ENCODE results near the gene PRKAR1B. TPM values are rescaled to one million over a fixed set of nuclear protein-coding genes. Genes with fewer than 3 reads are reported as not detected.

The PRKAR1B gene
- total RNA-seq, 1 experiment from 2014 or later, result 27.2 TPM

- no peaks in the 10 kb centered on the region for H3K9me3 ChIP-seq (ENCODE audit: low read depth, low read length, poor library complexity, severe bottlenecking)
- no peak overlapping the region for H3K27ac ChIP-seq (ENCODE audit: low read depth, low read length, poor library complexity, severe bottlenecking)
- H3K36me3 ChIP-seq (ENCODE audit: insufficient read depth, low read length, poor library complexity, severe bottlenecking), result peaks cover 51% of the 10 kb centered on the region
- H3K4me3 ChIP-seq (ENCODE audit: low read depth, low read length, poor library complexity, severe bottlenecking), result no peak overlapping the region
- no TSS peak for BruUV-seq (replicated peaks)
- POLR2A ChIA-PET (ENCODE audit: low non-redundant PET), result interaction anchor here (0.5 kb wide), 1 partner anchor 61 kb away, joined by 9 read pairs; no protein-coding TSS in a partner anchor
- TF ChIP-seq EZH2 (IDR thresholded peaks at IDR 0.05; ENCODE audit: borderline replicate concordance, low read depth, low read length, poor library complexity, severe bottlenecking) (no peak), CTCF (conservative IDR thresholded peaks at IDR 0.05; ENCODE audit: low read depth, low read length) (no peak)
- CTCF ChIA-PET, result no interaction called here
- no peaks in the 10 kb centered on the region for H3K4me1 ChIP-seq (ENCODE audit: insufficient read depth, low read length, poor library complexity, severe bottlenecking)
- no peaks in the 10 kb centered on the region for H3K27me3 ChIP-seq (replicated peaks; ENCODE audit: insufficient read depth, low read depth, low read length, poor library complexity)
- intact Hi-C loops (cut with micrococcal nuclease; ENCODE audit: unreplicated experiment), result no loop called here
- DNase-seq (ENCODE audit: low spot score), result no peak
Measured at GRCh38 chr7:756928-757560, 30.0 kb upstream of the PRKAR1B start.

GRCh38 chr7:756231-756927 is 29.3 kb upstream of the PRKAR1B start:
- CTCF ChIA-PET, result no interaction called here
- no peak for DNase-seq (ENCODE audit: low spot score)
- no peak overlapping the region for H3K4me3 ChIP-seq (ENCODE audit: low read depth, low read length, poor library complexity, severe bottlenecking)

GRCh38 chr7:755413-755805 is 28.3 kb upstream of the PRKAR1B start:
- Histone ChIP-seq H3K27ac (ENCODE audit: low read depth, low read length, poor library complexity, severe bottlenecking) (no peak overlapping the region), H3K4me3 (ENCODE audit: low read depth, low read length, poor library complexity, severe bottlenecking) (no peak overlapping the region), H3K9me3 (ENCODE audit: low read depth, low read length, poor library complexity, severe bottlenecking) (no peaks in the 10 kb centered on the region), H3K27me3 (replicated peaks; ENCODE audit: insufficient read depth, low read depth, low read length, poor library complexity) (no peaks in the 10 kb centered on the region), H3K4me1 (ENCODE audit: insufficient read depth, low read length, poor library complexity, severe bottlenecking) (no peaks in the 10 kb centered on the region), H3K36me3 (ENCODE audit: insufficient read depth, low read length, poor library complexity, severe bottlenecking) (peaks cover 54% of the 10 kb centered on the region)
- no peak for DNase-seq (ENCODE audit: low spot score)
- POLR2A ChIA-PET (ENCODE audit: low non-redundant PET), result no interaction called here
- intact Hi-C loops (cut with micrococcal nuclease; ENCODE audit: unreplicated experiment), result no loop called here
- CTCF ChIA-PET, result no interaction called here
- BruUV-seq (replicated peaks), result no TSS peak
- no peak for TF ChIP-seq EZH2 (IDR thresholded peaks at IDR 0.05; ENCODE audit: borderline replicate concordance, low read depth, low read length, poor library complexity, severe bottlenecking)
- no peak for TF ChIP-seq CTCF (conservative IDR thresholded peaks at IDR 0.05; ENCODE audit: low read depth, low read length)

More at GRCh38 chr7:756231-756927, 29.3 kb upstream of the PRKAR1B start:
- intact Hi-C loops (cut with micrococcal nuclease; ENCODE audit: unreplicated experiment), result no loop called here
- TF ChIP-seq CTCF (conservative IDR thresholded peaks at IDR 0.05; ENCODE audit: low read depth, low read length), result no peak
- TF ChIP-seq EZH2 (IDR thresholded peaks at IDR 0.05; ENCODE audit: borderline replicate concordance, low read depth, low read length, poor library complexity, severe bottlenecking), result no peak
- POLR2A ChIA-PET (ENCODE audit: low non-redundant PET), result no interaction called here
- Histone ChIP-seq H3K36me3 (ENCODE audit: insufficient read depth, low read length, poor library complexity, severe bottlenecking) (peaks cover 49% of the 10 kb centered on the region), H3K27ac (ENCODE audit: low read depth, low read length, poor library complexity, severe bottlenecking) (no peak overlapping the region), H3K9me3 (ENCODE audit: low read depth, low read length, poor library complexity, severe bottlenecking) (no peaks in the 10 kb centered on the region), H3K4me1 (ENCODE audit: insufficient read depth, low read length, poor library complexity, severe bottlenecking) (no peaks in the 10 kb centered on the region), H3K27me3 (replicated peaks; ENCODE audit: insufficient read depth, low read depth, low read length, poor library complexity) (no peaks in the 10 kb centered on the region)
- no TSS peak for BruUV-seq (replicated peaks)

Data from A673 (cell line).